ENCODE measurements around the gene PHF1.

GRCh38 chr6:33430334-33430733, 19.5 kb downstream of the PHF1 start:
- TF ChIP-seq POLR2A (IDR thresholded peaks at IDR 0.05) = no peak
- no peak for TF ChIP-seq CTCF (IDR thresholded peaks at IDR 0.05)
- TF ChIP-seq POLR2AphosphoS5 (IDR thresholded peaks at IDR 0.05) = no peak

Measured in prostate gland (tissue), 2 donors.